ENCODE data around the gene IFT52.
A peak's percentile ranks its signal among the peaks of the same experiment; 100 is the strongest.

Gene IFT52

GRCh38 chr20:43590392-43591303, at the start of gene IFT52:
TSS of gene IFT52 (plus strand) at chr20:43590937. CDS start at chr20:43594699, 3,762 bp downstream.
- peak; percentile 92 for DNase-seq

GRCh38 chr20:43541214-43541613, 49.5 kb upstream of the IFT52 start:
- no peak for DNase-seq

GRCh38 chr20:43542161-43542560, 48.6 kb upstream of the IFT52 start:
- no peak for DNase-seq

- DNase-seq, result no peak
These were observed 48.1 kb upstream of the IFT52 start for GRCh38 chr20:43542674-43543073.

GRCh38 chr20:43543138-43543537, 47.6 kb upstream of the IFT52 start:
- no peak for DNase-seq

- DNase-seq, result no peak
These were observed 46.2 kb upstream of the IFT52 start for GRCh38 chr20:43544501-43544900.

- DNase-seq, result no peak
These were observed 44.7 kb upstream of the IFT52 start for GRCh38 chr20:43545837-43546578.

GRCh38 chr20:43548273-43548880, 42.4 kb upstream of the IFT52 start:
- no peak for DNase-seq

GRCh38 chr20:43549416-43550065, 41.2 kb upstream of the IFT52 start:
- no peak for DNase-seq

GRCh38 chr20:43550456-43550855, 40.3 kb upstream of the IFT52 start:
- no peak for DNase-seq

- no peak for DNase-seq
These were observed 36.4 kb upstream of the IFT52 start for GRCh38 chr20:43554369-43554768.

- DNase-seq, result no peak
These were observed 32.2 kb upstream of the IFT52 start, which contains the start of gene SGK2 for GRCh38 chr20:43558412-43559146. TSS of gene SGK2 (plus strand) at chr20:43559027. CDS start at chr20:43566496, 7,469 bp downstream.

GRCh38 chr20:43559147-43559987, 31.4 kb upstream of the IFT52 start:
- no peak for DNase-seq

GRCh38 chr20:43560974-43561373, 29.8 kb upstream of the IFT52 start:
- no peak for DNase-seq

- no peak for DNase-seq
These were observed 27.3 kb upstream of the IFT52 start for GRCh38 chr20:43563429-43563828.

- no peak for DNase-seq
These were observed 26.7 kb upstream of the IFT52 start for GRCh38 chr20:43563991-43564390.

GRCh38 chr20:43564455-43564854, 26.3 kb upstream of the IFT52 start:
- no peak for DNase-seq

GRCh38 chr20:43564993-43565757, 25.6 kb upstream of the IFT52 start:
- no peak for DNase-seq

GRCh38 chr20:43565758-43566104, 25.0 kb upstream of the IFT52 start:
- no peak for DNase-seq

- no peak for DNase-seq
These were observed 23.3 kb upstream of the IFT52 start for GRCh38 chr20:43567477-43567876.

- no peak for DNase-seq
These were observed 22.0 kb upstream of the IFT52 start for GRCh38 chr20:43568706-43569105.
